Measurements from ENCODE around the gene LDLR.

Gene LDLR

DNA sequence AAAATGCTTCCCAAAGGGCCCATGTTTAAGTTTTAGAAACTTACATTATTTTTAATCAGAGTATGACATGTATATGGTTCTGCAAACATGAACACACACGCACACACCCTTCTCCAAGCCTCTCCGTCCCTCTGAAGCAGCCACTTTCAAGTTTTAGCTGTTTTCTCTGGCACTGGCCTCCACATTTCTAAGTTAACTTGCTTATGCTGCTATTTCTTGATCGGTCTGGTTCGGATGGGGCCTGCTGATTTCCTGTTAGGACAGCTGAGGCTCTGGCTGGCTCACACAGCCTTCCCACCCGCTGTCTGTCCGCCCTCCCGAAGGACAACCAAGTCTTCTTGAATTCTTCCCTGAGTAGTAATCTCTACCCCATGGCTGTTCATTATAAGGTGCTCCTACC is 61.9 kb downstream of the LDLR start:
- TF ChIP-seq, protein P1, sequence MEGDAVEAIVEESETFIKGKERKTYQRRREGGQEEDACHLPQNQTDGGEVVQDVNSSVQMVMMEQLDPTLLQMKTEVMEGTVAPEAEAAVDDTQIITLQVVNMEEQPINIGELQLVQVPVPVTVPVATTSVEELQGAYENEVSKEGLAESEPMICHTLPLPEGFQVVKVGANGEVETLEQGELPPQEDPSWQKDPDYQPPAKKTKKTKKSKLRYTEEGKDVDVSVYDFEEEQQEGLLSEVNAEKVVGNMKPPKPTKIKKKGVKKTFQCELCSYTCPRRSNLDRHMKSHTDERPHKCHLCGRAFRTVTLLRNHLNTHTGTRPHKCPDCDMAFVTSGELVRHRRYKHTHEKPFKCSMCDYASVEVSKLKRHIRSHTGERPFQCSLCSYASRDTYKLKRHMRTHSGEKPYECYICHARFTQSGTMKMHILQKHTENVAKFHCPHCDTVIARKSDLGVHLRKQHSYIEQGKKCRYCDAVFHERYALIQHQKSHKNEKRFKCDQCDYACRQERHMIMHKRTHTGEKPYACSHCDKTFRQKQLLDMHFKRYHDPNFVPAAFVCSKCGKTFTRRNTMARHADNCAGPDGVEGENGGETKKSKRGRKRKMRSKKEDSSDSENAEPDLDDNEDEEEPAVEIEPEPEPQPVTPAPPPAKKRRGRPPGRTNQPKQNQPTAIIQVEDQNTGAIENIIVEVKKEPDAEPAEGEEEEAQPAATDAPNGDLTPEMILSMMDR (IDR thresholded peaks at IDR 0.05): no peak
- H3K27ac ChIP-seq: no peak overlapping the region

DNA sequence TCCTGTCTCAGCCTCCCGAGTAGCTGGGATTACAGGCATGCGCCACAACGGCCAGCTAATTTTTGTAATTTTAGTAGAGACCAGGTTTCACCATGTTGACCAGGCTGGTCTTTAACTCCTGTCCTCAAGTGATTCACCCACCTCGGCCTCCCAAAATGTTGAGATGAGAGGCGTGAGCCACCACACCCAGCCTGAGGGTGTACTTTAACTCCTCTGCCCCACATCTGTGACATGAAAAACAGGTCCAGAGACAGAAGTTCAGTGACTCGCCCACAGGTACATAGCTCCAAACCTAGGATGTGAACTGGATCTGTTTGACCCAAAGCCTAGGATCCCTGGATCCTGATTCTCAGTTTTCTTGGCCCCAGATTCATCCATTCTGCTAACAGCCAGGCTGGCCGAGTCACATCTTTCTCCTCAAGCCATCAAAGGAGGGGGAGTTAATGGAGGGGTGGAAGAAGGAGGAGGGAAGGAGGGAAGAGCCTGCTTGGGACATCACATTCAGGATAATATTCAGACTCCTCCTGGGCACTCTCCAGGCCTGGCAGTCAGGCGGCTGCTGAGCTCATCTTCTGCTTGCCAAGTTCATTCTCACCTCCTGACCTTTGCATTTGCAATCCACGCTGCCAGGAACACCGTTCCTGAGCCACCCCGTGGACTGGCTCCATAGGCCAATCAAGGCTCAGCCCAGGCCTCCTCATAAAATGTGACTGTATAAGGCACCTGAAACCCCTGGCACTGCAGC is 63.2 kb downstream of the LDLR start:
- H3K4me1 ChIP-seq: peaks cover 5% of the 10 kb centered on the region
- H3K9ac ChIP-seq: no peak overlapping the region
- no peak overlapping the region for H3K4me3 ChIP-seq (ENCODE audit: low read depth, low read length)
- no peaks in the 10 kb centered on the region for H3K79me2 ChIP-seq
- no peaks in the 10 kb centered on the region for H3K9me3 ChIP-seq (ENCODE audit: control insufficient read depth, low read length)
- no peaks in the 10 kb centered on the region for H3K27me3 ChIP-seq (ENCODE audit: control insufficient read depth, insufficient read depth, low read length)
- TF ChIP-seq, protein P1 (IDR thresholded peaks at IDR 0.05): no peak
- no peak overlapping the region for H3K4me2 ChIP-seq (ENCODE audit: low read length)
- H3K27ac ChIP-seq: peak overlapping the region; percentile 13
- no peaks in the 10 kb centered on the region for H3K36me3 ChIP-seq (ENCODE audit: control insufficient read depth, insufficient read depth, low read length)
- H2AFZ ChIP-seq: peak overlapping the region; percentile 50

More for the DNA sequence above, 61.9 kb downstream of the LDLR start:
- Histone ChIP-seq H3K4me1 (peaks cover 5% of the 10 kb centered on the region), H2AFZ (no peak overlapping the region), H3K27me3 (ENCODE audit: control insufficient read depth, insufficient read depth, low read length) (no peaks in the 10 kb centered on the region), H3K79me2 (no peaks in the 10 kb centered on the region), H3K4me2 (ENCODE audit: low read length) (no peak overlapping the region), H3K4me3 (ENCODE audit: low read depth, low read length) (no peak overlapping the region), H3K36me3 (ENCODE audit: control insufficient read depth, insufficient read depth, low read length) (no peaks in the 10 kb centered on the region), H3K9ac (no peak overlapping the region), H3K9me3 (ENCODE audit: control insufficient read depth, low read length) (no peaks in the 10 kb centered on the region)

DNA sequence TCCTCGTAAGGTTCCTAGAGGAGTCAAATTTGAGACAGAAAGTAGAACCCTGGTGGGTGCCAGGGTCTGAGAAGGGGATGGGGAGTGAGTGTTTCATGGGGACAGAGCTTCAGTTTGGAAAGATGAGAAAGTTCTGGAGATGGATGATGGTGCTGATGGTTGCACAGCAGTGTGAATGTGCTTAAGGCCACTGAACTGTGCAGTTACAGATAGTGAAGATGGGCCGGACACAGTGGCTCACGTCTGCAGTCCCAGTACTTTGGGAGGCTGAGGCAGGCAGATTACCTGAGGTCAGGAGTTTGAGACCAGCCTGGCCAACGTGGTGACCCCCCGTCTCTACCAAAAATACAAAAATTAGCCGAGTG is 65.4 kb downstream of the LDLR start:
- Histone ChIP-seq H3K4me2 (ENCODE audit: low read length) (no peak overlapping the region), H3K36me3 (ENCODE audit: control insufficient read depth, insufficient read depth, low read length) (no peaks in the 10 kb centered on the region), H3K4me3 (ENCODE audit: low read depth, low read length) (no peak overlapping the region), H3K9ac (no peak overlapping the region), H3K27ac (no peak overlapping the region), H3K4me1 (peaks cover 11% of the 10 kb centered on the region), H3K27me3 (ENCODE audit: control insufficient read depth, insufficient read depth, low read length) (no peaks in the 10 kb centered on the region), H3K9me3 (ENCODE audit: control insufficient read depth, low read length) (no peaks in the 10 kb centered on the region), H2AFZ (peak overlapping the region; percentile 8), H3K79me2 (no peaks in the 10 kb centered on the region)
- TF ChIP-seq, protein P1 (IDR thresholded peaks at IDR 0.05): no peak

DNA sequence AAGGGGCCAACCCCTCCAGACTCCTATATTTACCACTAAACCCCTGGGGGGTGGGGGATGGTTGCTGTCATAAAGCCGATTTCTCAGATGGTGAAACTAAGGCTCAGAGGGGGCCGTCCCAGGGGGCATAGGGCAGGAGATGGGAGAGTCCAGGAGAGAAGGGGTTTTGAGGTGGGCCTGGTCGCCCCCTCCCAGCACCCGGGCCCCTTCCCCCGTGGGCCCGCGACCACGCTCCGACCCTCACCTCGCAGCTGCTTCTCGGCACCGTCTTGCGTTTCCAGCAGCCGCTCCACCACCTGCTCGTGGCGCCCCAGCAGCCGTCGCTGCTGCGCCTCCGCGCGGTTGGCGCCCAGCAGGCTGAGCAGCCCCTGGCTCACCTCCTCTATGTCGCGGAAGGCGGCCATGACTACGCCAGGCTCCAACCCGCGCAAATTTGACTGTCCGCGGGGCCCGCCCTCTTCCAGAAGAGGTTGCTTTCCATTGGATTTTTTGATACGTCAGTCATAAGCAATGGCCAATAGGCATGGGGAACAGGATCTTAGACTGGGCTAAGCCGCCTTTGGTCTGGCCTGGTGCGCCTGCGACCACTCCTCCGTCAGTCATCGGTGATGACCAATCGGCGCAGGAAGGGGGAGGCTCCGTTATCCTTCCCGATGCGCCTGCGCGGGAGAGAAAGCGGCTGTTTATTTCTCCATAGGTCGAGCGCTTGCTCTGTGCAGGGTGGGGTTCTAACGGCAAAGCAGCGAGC is 66.3 kb downstream of the LDLR start, which contains the start of gene SPC24:
SPC24 (minus strand) TSS at position 410 of the 748 bp plus-strand sequence; CDS start at position 404, 6 bp downstream.
- Histone ChIP-seq H3K4me1 (peaks cover 11% of the 10 kb centered on the region), H3K9me3 (ENCODE audit: control insufficient read depth, low read length) (no peaks in the 10 kb centered on the region), H3K79me2 (no peaks in the 10 kb centered on the region), H2AFZ (peak within 1 kb of the TSS; percentile 97), H3K27me3 (ENCODE audit: control insufficient read depth, insufficient read depth, low read length) (no peaks in the 10 kb centered on the region), H3K36me3 (ENCODE audit: control insufficient read depth, insufficient read depth, low read length) (no peaks in the 10 kb centered on the region), H3K4me2 (ENCODE audit: low read length) (peak within 1 kb of the TSS; percentile 65), H3K4me3 (ENCODE audit: low read depth, low read length) (peak within 1 kb of the TSS; percentile 51), H3K27ac (peak within 1 kb of the TSS; percentile 54), H3K9ac (no peak within 1 kb of the TSS)
- TF ChIP-seq, protein P1 (IDR thresholded peaks at IDR 0.05): no peak

All from parathyroid adenoma (tissue), 2 donors.